ENCODE data around the gene LGALS12.

DNA sequence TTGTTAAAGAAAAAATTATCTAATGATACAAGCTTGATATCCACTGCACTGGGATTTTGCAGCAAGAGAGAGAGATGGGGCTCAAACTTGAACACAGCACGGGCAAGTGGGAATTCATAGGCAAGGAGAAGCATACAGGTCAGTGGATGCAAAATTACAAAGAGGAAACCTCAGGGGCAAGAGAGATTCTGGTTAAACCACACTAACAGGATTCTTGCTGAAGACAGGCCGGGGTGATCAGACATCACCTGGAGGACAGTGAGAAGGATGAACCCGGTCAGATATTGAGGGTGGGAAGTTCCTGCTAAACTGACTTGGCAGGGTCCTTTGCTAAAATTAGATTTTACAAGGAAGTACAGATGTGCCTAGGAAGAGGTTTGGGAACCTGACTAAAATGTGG lies 28.2 kb downstream of the LGALS12 start:
- TF ChIP-seq, protein P1, sequence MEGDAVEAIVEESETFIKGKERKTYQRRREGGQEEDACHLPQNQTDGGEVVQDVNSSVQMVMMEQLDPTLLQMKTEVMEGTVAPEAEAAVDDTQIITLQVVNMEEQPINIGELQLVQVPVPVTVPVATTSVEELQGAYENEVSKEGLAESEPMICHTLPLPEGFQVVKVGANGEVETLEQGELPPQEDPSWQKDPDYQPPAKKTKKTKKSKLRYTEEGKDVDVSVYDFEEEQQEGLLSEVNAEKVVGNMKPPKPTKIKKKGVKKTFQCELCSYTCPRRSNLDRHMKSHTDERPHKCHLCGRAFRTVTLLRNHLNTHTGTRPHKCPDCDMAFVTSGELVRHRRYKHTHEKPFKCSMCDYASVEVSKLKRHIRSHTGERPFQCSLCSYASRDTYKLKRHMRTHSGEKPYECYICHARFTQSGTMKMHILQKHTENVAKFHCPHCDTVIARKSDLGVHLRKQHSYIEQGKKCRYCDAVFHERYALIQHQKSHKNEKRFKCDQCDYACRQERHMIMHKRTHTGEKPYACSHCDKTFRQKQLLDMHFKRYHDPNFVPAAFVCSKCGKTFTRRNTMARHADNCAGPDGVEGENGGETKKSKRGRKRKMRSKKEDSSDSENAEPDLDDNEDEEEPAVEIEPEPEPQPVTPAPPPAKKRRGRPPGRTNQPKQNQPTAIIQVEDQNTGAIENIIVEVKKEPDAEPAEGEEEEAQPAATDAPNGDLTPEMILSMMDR (IDR thresholded peaks at IDR 0.05): no peak
- no peak for TF ChIP-seq POLR2A (IDR thresholded peaks at IDR 0.05)

All from heart left ventricle (tissue), 13 donors.